Measurements from ENCODE around the gene CD46.
"Not testable (repeated sequence)": the region's sequence is repeated elsewhere in the genome, so short reads cannot be mapped to it uniquely, and the experiment has no call there.

The CD46 gene

DNA sequence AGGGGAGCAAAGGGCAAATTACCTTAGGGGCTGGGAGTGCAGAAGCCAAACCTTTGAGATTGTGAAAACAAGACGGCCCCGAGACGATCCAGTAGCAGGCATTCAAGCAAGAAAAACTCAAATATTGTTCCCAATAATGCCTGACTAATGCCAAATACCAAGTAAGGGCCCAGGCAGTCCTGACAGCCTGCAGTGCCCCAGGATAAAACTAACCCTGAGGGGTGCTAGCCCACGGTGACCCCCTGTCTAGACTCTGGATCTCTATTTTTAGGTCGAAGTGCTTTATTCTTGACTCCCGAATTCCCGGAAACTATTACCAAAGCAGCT, 428 bp upstream of the CD46 start:
- not testable (repeated sequence) for DNase-seq (ENCODE audit: low spot score)

DNA sequence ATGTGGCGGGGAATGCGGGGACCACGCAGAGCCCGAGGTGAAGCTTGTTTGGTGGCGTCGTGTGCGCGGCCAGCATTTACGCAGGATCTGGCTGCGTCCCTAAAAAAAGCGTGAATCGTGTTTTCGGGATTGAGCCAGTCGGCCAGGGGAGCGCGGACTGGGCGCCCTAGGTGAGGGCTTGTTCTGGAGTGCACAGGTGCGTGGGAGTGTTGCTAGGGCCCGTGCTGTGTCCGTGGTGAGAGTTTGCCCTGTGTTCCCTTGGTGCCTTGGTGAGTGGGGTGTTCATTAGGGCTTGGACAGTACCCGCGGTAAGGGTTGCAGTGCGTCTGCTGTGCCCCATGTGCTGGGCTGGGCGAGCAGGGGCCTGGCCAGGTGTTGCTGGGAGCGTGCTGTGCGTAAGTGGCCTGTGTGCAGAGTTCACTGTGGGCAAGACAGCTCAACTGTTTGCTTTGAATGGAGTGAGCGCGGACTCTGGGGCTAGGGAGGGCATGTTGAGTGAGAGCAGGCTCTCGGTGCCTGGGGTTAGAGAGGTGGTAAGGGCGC, 673 bp downstream of the CD46 start:
- DNase-seq (ENCODE audit: low spot score), result peak; percentile 2

DNA sequence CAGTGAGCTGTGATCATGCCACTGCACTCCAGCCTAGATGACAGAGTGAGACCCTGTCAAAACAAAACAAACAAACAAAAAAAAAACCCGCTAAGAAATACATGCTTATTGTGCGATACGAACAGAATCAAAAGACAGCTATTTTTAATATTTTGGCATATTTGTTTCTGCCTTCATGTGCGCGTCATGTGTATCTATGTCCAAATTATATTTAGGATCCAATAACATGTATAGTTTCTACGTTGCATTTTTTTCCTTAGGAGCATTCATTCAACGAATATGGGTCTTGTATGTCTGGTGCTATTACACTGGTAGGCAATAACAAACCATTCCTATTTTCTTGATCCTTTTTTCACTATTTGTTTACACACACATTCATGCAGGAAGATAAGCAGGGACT, 1.8 kb downstream of the CD46 start:
- no peak for DNase-seq (ENCODE audit: low spot score)

DNA sequence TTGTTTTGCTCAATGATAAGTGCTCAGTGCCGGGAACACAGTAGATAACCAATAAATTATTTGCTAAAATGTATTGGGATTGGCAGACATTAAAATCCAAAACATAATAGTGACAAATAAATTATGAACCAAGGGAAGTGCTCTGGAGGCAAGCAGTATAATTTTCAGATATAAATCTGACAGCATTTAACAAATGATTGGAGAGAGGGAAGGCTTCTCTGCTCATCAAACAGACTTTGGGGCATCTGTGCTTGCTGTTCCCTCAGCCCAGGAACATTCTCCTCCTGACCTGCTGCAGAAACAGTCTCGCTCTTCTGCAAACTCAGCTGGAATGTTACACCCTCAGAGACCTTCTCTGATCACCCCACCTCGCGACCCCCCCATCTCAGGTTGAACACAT, 2.2 kb downstream of the CD46 start:
- DNase-seq (ENCODE audit: low spot score), result no peak

DNA sequence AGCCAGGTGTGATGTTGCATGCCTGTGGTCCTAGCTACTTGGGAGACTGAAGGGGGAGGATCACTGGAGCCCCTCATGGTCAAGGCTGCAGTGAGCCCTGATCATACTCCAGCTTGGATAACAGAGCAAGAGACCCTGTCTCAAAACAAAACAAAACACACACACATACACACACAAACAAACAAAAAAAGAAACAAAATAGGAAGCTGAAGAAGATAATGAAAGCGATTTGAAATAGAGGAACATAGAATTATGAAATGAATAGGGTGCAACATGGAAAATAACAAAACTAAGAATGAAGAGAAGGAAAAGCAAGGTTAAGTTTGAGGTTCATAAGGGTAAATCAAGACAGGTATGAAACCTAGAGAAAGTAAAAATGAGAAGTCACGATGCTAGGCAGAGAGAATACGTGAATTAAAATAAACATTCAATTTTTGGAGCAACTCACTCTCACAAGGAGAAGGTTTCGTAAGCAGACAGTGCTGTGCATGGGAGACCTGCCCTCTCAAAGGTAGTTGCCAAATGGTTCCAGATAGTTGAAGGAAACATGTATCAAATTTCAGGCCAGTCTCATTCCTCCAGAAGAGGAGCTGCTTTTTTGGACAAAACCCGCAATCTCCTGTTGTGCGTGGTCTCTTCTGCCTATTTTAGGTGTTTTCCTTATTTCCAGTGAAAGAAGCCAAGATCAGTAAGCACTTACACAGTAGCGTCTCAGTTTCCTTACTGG, 3.3 kb downstream of the CD46 start:
- DNase-seq (ENCODE audit: low spot score), result no peak

DNA sequence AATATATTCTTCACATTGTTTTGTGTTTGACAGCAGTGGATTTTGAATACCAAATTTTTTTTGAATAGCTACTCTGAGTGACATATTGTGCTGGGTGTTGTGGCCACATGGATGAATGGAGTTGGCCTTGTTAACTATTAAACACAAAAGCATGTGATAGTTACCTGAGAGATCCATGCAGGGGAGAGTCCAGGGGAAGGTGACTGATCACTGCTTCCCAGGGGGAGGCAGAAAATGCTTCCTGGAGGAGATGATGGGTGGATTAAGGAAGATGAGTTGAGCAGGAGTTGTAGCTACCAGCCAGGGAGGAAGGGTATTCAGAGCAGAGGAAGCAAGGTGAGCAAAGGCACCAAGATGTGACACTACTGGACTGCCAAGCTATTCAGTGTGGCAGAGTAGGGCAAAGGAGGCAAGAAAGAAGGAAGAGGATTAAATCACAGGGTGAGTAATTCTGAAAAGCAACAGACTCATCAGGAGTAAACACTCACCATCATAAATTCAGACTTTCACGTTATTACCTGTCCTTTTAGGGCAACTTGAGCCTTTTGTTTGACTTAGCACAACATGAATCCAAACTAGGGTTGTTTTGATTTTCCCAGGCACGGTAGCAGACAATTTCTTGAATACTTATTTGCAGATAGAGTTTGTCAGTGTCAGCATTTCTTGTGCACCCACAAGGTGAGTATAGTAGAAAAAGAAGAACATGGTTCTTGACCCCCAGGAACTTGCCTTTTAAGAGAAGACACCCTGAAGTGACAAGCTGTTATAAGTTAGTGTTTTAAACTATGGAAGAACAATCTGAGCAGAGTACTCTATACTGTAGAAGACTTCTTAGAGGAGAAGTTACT, 4.2 kb downstream of the CD46 start:
- no peak for DNase-seq (ENCODE audit: low spot score)

DNA sequence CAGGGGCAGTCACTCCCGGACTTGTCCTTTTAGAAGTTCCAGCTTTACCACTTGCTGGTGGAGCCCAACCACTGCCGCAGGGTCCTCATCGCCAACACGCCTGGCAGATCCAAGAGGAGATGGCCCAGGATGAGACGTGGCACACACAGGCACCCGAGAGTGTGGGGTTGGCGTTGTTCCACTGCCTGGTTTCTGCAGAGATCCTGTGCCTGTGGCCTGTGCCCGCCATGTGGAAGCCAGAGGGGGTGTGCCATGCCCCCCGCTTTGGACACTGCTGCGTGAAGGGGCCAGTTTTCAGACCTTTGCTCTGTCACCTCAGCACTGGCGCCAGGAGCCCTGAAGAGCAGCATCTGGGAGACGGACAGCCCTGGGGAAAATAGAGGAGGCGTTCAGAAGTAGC, 10.8 kb downstream of the CD46 start:
- DNase-seq (ENCODE audit: low spot score), result no peak

DNA sequence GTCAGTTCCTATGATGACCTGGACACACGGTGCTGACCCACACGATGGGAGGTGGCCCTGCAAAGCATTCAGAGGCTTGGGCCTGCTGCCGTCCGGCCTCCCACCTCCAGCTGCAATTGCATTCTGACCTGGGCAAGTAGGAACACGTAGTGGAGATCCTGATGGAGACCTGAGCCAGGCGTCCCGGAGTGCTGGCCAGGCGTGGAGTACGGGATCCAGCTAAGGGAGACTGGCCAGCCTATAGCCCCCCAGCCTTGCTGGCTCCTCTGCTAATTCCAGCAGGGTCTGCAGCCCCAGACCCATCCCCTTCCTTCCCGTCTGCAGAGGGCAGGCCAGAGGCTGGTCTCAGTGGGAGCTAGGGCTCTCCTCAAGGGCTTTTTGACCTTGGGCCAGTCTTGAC, 11.2 kb downstream of the CD46 start:
- DNase-seq (ENCODE audit: low spot score), result no peak

DNA sequence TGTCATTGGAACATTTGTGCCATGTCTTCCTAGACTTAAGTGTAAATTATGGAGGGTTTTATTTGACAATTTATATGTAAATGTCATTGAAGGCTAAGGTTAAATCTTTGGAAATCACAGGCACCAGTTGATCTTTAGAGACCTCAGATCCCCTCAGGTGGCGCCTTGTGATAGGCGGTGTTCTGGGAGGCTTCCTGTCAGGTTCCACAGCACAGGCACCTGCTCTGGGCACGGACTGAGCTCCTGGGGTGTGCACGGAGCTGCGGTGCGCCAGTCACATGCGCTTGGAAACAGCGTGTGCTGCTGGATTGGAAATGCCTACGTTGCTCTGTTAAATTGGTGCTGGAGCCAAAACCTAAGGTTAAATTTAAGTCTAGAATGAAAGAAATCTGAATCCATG, 12.1 kb downstream of the CD46 start:
- DNase-seq (ENCODE audit: low spot score), result no peak

DNA sequence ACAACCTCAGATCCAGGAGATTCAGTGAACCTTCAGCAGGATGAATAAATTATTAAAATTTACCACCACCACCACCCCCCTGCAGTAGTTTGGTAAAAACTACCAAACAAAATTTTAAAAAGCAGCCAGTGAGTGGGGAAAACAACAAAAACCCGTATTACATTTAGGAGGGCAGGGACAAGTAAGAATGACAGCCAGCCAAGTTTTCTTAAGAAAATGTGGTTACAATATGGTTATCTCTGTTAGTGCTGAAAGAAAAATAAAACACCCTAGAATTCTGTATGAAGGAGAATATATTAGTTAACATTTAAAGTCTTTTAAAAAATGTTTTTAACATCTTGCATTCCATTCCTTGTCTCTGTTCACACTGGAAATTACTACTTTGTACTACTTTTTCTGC, 14.7 kb downstream of the CD46 start:
- no peak for DNase-seq (ENCODE audit: low spot score)

DNA sequence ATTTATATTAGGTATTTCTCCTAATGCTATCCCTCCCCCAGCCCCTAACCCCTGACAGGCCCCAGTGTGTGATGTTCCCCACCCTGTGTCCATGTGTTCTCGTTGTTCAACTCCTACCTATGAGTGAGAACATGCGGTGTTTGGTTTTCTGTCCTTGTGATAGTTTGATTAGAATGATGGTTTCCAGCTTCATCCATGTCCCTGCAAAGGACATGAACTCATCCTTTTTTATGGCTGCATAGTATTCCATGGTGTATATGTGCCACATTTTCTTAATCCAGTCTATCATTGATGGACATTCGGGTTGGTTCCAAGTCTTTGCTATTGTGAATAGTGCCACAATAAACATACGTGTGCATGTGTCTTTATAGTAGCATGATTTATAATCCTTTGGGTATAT, 18.7 kb downstream of the CD46 start:
- DNase-seq (ENCODE audit: low spot score), result not testable (repeated sequence)

DNA sequence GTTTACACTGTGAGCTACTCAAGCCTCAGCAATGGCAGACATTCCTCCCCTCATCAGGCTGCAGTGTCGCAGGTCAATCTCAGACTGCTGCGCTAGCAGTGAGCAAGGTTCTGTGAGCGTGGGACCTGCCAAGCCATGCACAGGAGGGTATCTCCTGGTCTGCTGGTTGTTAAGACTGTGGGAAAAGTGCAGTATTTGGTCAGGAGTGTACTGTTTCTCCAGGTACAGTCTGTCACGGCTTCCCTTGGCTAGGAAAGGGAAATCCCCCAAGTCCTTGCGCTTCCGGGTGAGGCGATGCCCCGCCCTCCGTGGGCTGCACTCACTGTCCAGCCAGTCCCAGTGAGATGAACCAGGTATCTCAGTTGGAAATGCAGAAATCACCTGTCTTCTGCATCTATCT, 24.2 kb downstream of the CD46 start:
- not testable (repeated sequence) for DNase-seq (ENCODE audit: low spot score)

DNA sequence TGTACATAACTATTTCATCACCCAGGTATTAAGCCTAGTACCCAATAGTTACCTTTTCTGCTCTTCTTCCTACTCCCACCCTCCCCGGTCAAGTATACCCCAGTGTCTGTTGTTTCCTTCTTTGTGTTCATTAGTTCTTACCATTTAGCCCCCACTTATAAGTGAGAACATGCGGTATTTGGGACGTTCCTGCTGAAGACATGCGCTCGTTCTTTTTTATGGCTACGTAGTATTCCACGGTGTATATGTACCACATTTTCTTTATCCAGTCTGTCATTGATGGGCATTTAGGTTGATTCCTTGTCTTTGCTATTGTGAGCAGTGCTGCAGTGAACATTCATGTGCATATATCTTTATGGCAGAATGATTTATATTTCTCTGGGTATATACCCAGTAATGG, 25.6 kb downstream of the CD46 start:
- not testable (repeated sequence) for DNase-seq (ENCODE audit: low spot score)

DNA sequence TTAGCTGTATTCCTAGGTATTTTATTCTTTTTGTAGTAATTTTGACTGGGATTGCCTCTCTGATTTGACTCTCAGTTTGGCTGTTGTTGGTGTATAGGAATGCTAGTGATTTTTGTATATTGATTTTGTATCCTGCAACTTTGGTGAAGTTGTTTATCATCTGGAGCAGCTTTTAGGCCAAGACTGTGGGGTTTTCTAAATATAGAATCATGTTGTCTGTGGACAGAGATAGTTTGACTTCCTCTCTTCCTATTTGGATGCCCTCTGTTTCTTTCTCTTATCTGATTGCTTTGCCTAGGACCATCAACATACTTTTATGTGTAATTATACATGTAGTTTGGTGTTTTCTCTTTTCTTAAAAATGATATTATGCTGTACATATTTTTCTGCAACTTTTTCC, 27.2 kb downstream of the CD46 start:
- no peak for DNase-seq (ENCODE audit: low spot score)

DNA sequence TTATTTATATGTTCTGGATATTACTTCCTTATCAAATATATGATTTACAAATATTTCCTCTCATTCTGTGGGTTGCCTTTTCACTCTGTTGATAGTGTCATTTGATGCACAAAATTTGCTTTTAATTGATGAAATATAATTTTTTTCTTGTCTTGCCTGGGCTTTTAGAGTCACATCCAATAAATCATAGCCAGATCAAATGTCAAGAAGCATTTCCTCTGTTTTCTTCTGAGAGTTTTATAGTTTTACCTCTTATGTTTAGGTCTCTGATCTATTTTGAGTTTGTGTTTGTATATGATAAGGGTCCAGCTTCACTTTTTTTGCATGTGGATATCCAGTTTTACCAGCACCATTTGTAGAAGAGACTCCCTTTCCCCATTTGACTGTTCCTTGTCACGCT, 29.5 kb downstream of the CD46 start:
- no peak for DNase-seq (ENCODE audit: low spot score)

DNA sequence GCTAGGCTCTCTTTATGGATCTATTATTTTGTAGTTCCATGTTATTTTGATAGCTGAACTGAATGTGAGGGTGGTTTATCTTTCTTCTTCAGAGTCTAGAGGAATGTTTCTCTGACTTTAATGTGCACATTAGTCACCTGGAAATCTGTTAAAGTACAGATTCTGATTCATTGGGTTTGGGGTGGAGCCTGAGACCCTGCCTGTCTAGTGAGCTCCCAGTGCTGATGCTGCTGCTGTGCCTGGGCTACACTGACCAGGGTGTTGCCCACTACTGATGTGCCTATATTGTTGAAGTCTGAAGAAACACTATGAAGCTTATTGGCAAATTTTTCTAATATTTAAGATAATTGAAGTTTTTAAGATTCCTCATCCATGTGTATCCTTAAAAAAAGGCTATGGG, 35.9 kb downstream of the CD46 start:
- no peak for DNase-seq (ENCODE audit: low spot score)

DNA sequence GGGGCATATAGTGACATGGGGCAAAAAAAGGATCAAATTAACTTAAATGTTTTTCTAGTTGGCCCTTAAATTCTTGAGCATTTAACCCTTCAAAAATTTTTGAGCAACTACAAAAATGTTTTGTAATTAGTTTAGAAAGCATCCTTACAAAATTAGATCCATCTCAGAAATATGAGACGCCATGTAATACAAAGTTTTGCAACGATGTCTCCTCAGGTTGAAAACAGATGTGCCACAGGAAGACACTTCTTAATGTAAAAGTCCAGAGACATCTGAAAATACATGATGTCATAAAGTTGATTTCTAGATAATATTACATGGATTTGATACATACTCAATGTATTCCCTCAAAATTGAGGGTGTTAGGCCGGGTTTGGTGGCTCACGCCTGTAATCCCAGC, 37.5 kb downstream of the CD46 start:
- no peak for DNase-seq (ENCODE audit: low spot score)

DNA sequence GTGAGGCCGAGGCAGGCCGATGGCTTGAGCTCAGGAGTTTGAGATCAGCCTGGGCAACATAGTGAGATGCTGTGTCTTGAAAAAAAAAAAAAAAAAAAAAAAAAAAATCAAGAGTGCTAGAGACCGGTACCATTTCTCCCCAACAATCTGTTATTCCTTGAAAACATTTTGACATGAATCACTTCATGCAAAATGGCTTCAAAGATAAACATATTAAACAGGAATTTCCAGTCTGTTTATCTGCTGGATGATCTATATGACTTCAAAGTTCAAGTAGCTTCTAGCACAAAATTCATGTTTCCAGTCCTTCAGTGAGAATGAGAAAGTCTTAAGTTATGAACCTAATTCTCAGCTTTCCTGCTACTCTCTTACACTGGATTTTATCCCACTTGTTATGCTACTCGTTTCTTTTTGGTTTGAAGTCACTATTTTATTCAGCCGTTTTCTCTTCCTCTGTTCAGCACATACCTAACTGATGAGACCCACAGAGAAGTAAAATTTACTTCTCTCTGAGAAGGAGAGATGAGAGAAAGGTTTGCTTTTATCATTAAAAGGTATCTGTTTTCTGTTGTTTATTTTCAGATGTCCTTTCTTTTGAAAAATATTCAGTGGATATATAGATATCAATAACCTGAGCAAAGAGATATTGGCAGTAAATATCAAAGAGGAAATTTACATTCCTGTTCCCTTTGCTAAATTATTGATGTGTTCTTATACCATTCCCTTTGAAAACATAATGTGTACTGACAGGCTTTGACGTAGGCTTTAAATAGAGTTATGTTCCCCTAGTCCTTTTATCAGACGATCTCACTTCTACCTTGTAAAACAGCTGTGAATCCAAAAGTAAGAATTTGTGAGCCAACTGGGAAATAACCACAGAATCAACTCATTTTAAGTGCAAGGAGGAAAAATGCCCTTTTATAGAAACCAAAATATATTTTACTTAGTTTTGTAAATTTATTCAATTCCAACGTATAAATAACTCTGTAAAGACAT, 38.2 kb downstream of the CD46 start:
- no peak for DNase-seq (ENCODE audit: low spot score)

DNA sequence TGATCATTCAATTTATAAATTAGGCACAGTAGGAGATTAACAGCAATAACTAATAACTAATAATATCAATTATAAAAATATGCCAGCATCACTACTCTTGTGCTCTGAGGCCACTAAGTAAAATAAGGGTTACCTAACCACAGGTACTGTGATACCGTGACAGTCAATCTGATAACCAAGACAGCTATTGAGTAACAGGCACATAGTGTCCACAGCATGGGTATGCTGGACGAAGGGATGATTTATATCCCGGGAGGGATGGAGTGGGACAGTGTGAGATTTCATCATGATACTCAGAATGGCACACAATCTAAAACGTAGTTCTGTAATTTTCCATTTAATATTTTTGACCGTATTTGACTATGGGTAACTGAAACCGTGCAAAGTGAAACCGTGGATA, 39.4 kb downstream of the CD46 start:
- DNase-seq (ENCODE audit: low spot score), result no peak

DNA sequence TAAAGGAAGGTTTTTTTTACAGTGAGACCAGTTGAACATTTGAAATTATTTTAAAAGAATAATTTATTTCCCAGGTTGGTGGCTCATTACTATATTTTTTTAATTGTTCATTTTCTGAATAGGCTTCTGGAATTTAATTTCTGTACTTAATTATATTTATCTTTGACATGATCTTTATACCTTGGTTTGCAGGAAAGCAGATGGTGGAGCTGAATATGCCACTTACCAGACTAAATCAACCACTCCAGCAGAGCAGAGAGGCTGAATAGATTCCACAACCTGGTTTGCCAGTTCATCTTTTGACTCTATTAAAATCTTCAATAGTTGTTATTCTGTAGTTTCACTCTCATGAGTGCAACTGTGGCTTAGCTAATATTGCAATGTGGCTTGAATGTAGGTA, 41.5 kb downstream of the CD46 start:
- no peak for DNase-seq (ENCODE audit: low spot score)

DNA sequence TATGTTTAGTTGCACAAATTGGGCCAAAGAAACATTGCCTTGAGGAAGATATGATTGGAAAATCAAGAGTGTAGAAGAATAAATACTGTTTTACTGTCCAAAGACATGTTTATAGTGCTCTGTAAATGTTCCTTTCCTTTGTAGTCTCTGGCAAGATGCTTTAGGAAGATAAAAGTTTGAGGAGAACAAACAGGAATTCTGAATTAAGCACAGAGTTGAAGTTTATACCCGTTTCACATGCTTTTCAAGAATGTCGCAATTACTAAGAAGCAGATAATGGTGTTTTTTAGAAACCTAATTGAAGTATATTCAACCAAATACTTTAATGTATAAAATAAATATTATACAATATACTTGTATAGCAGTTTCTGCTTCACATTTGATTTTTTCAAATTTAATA, 43.0 kb downstream of the CD46 start:
- no peak for DNase-seq (ENCODE audit: low spot score)

DNA sequence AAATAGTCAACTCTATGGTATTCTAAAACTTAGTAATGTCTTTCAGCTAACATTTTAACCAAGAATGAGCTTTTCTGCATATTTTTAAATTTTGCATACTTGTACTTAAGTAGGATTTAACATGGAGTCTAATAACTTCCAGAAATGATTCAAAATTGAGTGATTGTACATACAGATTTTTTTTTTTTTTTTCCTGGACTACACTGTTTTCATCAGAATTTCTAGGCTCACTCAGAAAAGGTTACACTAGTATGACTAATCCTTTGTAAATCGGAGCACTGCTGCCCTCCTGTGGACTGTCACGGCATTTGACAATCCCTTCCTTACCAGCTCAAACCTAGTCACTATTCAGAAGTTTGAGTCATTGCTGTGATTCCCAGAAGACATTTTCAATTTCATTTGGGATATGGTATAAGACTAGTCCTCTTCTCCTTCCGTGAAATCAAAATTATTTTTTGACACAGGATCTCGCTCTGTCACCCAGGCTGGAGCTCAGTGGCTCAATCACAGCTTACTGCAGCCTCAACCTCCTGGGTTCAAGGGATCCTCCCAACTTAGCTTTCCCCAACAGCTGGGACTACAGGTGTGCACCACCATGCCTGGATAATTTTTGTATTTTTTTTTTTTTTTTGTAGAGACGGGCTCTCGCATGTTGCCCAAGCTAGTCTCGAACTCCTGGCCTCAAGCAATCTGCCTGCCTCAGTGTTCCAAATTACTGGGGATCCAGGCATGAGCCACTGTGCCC, 45.5 kb downstream of the CD46 start:
- peak; percentile 84 for DNase-seq (ENCODE audit: low spot score)

Data from AG08395 (cell line).